Progenitor cell of endocrine pancreas (in vitro differentiated cells): ENCODE data around the gene SLC39A11. TPM values are rescaled to one million over a fixed set of nuclear protein-coding genes. Genes with fewer than 3 reads are reported as not detected.

Source experiments
- DNase-seq: peaks from one replicate; pipeline ENCODE4 v3.0.0; 2021; ENCODE audit warnings: low spot score; ENCODE audit not compliant: unreplicated experiment
- H3K27ac Mint-ChIP-seq: 2 replicates; pipeline ENCODE4 v1.8.0; 2021; ENCODE audit warnings: mild to moderate bottlenecking, moderate library complexity, mixed read lengths
- H3K27me3 Mint-ChIP-seq: 2 replicates; pipeline ENCODE4 v1.8.0; 2021; ENCODE audit warnings: mixed read lengths
- H3K36me3 Mint-ChIP-seq: 2 replicates; pipeline ENCODE4 v1.8.0; 2022; ENCODE audit warnings: mixed read lengths; ENCODE audit not compliant: insufficient read depth
- H3K4me1 Mint-ChIP-seq: 2 replicates; pipeline ENCODE4 v1.8.0; 2021; ENCODE audit warnings: low read depth, mixed read lengths
- H3K4me3 Mint-ChIP-seq: 2 replicates; pipeline ENCODE4 v1.8.0; 2021; ENCODE audit warnings: low read depth, mild to moderate bottlenecking, moderate library complexity, mixed read lengths
- H3K9me3 Mint-ChIP-seq: 2 replicates; pipeline ENCODE4 v1.8.0; 2021; ENCODE audit warnings: low read depth, mixed read lengths
- total RNA-seq: library from RNA; stranded (reverse); gene quantifications from 2 replicates; pipeline ENCODE4 v1.2.1, GENCODE V29; 2021
- TF ChIP-seq, protein P1 (sequence below): fragments of 200-600 bp; sonication (generic); IDR thresholded peaks from one replicate; pipeline ENCODE4 v1.5.0; 2021; ENCODE audit warnings: antibody characterized with exemption, mild to moderate bottlenecking; ENCODE audit not compliant: unreplicated experiment

Gene SLC39A11
- total RNA-seq, 1 donor from 2014 or later, result 20.5 TPM

DNA sequence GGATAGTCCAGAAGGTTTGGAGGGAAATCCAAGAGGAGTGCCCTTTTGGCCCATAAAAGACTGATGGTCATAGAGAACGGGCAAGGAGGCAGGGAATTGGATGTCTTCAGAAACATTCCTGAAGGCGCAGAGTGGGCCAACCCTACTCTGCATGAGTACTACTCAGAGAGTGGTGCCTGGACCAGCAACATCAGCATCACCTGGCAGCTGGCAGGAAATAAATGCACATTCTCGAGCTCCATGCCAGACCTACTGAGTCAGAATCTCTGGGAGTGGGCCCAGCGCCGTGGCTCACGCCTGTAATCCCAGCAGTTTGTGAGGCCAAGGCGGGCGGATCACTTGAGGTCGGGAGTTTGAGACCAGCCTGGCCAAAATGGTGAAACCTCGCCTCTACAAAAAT is 27.1 kb upstream of the SLC39A11 start:
- DNase-seq, result no peak

GRCh38 chr17:73118951-73119391 is 26.5 kb upstream of the SLC39A11 start:
- H3K27me3 Mint-ChIP-seq, result peaks cover 39% of the 10 kb centered on the region
- no peak overlapping the region for H3K4me3 Mint-ChIP-seq
- TF ChIP-seq, protein P1, sequence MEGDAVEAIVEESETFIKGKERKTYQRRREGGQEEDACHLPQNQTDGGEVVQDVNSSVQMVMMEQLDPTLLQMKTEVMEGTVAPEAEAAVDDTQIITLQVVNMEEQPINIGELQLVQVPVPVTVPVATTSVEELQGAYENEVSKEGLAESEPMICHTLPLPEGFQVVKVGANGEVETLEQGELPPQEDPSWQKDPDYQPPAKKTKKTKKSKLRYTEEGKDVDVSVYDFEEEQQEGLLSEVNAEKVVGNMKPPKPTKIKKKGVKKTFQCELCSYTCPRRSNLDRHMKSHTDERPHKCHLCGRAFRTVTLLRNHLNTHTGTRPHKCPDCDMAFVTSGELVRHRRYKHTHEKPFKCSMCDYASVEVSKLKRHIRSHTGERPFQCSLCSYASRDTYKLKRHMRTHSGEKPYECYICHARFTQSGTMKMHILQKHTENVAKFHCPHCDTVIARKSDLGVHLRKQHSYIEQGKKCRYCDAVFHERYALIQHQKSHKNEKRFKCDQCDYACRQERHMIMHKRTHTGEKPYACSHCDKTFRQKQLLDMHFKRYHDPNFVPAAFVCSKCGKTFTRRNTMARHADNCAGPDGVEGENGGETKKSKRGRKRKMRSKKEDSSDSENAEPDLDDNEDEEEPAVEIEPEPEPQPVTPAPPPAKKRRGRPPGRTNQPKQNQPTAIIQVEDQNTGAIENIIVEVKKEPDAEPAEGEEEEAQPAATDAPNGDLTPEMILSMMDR, result no peak
- H3K9me3 Mint-ChIP-seq, result no peaks in the 10 kb centered on the region
- no peaks in the 10 kb centered on the region for H3K36me3 Mint-ChIP-seq
- peaks cover 4% of the 10 kb centered on the region for H3K4me1 Mint-ChIP-seq
- no peak overlapping the region for H3K27ac Mint-ChIP-seq
- no peak for DNase-seq

More for the DNA sequence above, 27.1 kb upstream of the SLC39A11 start:
- Mint-ChIP-seq H3K36me3 (no peaks in the 10 kb centered on the region), H3K4me1 (peaks cover 4% of the 10 kb centered on the region), H3K9me3 (no peaks in the 10 kb centered on the region), H3K4me3 (no peak overlapping the region), H3K27me3 (peaks cover 38% of the 10 kb centered on the region), H3K27ac (no peak overlapping the region)
- TF ChIP-seq, protein P1, result no peak

DNA sequence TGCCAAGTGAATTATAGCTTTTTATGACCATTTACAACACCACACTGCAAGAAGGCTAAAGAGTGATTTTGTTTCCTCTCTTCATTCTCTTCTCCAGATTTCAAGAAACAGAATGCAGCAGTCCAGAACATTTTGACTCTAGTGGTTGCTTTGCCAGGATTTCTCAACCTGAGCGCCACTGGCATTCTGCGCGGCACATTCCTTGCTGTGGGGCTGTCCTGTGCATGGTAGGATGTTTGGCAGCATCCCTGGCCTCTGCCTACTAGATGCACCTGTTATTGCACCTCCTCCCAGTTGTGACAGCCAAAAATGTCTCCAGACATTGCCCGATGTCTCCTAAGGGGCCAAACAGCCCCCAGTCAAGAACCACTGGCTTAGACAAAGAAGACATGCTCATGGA is 25.7 kb upstream of the SLC39A11 start:
- Mint-ChIP-seq H3K9me3 (no peaks in the 10 kb centered on the region), H3K4me3 (no peak overlapping the region), H3K27ac (no peak overlapping the region), H3K4me1 (peaks cover 4% of the 10 kb centered on the region), H3K27me3 (peaks cover 32% of the 10 kb centered on the region), H3K36me3 (no peaks in the 10 kb centered on the region)
- no peak for DNase-seq
- TF ChIP-seq, protein P1, result no peak

- peaks cover 23% of the 10 kb centered on the region for H3K27me3 Mint-ChIP-seq
- H3K4me3 Mint-ChIP-seq, result no peak overlapping the region
- TF ChIP-seq, protein P1, result no peak
- H3K4me1 Mint-ChIP-seq, result no peaks in the 10 kb centered on the region
- H3K36me3 Mint-ChIP-seq, result no peaks in the 10 kb centered on the region
- H3K9me3 Mint-ChIP-seq, result no peaks in the 10 kb centered on the region
- no peak for DNase-seq
- H3K27ac Mint-ChIP-seq, result no peak overlapping the region
Observed at GRCh38 chr17:73112246-73112645, 19.8 kb upstream of the SLC39A11 start.

GRCh38 chr17:73111386-73111785 is 18.9 kb upstream of the SLC39A11 start:
- Mint-ChIP-seq H3K4me1 (no peaks in the 10 kb centered on the region), H3K9me3 (no peaks in the 10 kb centered on the region), H3K4me3 (no peak overlapping the region), H3K27ac (no peak overlapping the region), H3K27me3 (peaks cover 25% of the 10 kb centered on the region), H3K36me3 (no peaks in the 10 kb centered on the region)
- TF ChIP-seq, protein P1, result no peak
- no peak for DNase-seq
